NCI-H524 treated with DMSO at 0.1 percent for 48 hours (cell line): ENCODE measurements around the gene EWSR1.

ENCODE experiments used
- DNase-seq: peaks from one replicate; lab custom pipeline; 2025; lab: John Stamatoyannopoulos, UW

The EWSR1 gene

DNA sequence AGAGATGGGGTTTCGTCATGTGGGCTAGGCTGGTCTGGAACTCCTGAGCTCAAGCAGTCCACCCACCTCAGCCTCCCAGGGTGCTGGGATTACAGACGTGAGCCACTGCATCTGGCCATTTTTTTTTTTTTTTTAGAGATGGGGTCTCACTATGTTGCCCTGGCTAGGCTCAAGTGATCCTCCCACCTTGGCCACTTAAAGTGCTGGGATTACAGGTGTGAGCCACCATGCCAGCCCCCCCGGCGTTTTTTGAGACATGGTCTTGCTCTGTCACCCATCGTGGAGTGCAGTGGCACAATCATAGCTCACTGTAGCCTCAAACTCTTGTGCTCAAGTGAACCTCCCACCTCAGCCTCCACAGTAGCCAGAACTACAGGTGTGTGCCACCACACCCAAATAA, 16.8 kb upstream of the EWSR1 start:
- no peak for DNase-seq

GRCh38 chr22:29251981-29252911, 15.8 kb upstream of the EWSR1 start:
- no peak for DNase-seq

DNA sequence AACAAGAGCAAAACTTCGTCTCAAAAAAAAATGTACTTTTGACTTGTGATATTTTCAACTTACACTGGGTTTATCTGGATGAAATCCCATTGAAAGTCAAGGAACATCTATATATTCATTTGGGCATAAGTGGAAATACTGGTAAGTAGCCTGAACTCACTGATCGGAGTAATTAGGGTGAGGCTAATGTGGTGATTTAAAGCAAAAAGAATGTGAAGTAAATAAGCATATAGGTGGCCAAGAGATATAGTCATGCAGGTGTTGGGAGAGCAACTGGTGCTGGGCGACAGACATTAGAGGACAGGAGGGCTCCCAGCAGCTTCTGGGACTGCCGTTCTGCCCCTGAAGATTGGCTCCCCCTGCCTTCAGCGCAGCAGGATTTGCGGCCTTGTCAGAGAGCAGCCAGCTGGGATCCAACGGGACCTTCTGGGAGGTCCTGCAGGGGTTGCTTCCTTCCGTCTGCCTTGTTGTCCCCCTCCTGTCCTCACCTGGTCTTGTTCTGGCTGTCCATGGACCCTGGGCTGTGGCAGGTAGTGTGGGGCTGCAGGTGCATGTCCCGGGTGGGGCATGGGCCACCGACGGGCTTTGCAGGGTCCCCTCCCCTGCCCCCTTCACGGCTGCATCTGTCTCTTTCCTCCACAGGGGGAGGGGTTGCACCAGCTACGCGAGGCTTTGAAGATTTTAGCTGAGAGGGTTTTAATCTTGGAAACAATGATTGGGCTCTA, 14.3 kb upstream of the EWSR1 start:
- no peak for DNase-seq

GRCh38 chr22:29254286-29254660, 13.8 kb upstream of the EWSR1 start:
- DNase-seq = no peak

- DNase-seq = no peak
Measured at GRCh38 chr22:29255064-29255621, 12.9 kb upstream of the EWSR1 start.

DNA sequence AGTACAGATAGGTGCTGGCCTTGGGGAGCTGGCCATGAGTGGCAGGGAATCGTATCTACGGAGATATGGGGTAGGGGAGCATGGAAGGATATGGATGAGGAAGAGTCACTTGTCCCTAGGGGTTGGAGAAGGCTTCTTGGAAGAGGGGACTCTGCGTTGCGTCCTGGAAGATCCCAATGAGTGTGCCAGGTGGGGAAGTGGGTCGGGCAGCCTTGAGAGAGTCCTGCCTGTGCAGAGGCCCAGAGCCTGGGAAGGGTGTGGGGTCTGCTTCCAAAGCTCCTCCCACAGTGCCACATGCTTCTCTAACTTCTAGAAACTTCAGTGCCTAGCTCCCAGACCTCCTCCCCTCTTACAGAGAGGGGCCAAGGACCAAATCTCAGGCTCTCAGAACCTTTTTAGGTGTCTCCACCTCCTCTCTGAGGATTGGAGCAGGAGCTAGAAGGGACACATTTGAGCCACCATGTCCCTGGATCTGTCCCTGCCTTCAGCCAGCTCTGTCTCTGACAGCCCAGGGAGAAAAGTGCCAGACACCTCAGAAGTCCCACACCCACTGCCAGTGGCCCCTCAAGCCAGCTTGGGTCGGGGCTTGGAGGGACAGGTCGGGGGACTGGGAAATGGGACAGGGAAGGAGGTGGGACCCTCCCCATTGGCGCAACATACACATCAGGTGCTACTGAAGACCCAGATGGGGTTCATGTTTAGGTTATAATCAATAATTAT, 11.3 kb upstream of the EWSR1 start:
- no peak for DNase-seq

DNA sequence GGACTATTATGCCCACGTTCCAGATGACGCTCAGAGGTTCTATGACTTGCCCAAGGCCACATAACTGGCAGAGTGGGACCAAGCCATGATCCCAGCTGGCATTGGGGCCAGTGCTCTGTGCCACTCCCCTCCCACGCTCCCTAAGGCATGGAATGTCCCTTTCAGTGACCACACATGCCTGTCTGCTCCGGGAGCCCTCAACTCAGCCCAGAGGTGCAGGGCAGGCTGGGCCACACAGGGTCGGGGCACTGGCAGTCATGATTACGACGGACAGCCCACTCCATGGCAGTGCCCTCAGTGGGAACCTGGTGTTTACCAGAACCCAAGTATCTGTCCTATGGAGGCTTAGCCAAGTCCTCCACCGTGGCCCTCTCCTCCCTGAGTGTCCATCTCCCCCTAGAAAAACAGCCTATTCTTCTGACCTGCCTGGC, 10.3 kb upstream of the EWSR1 start:
- DNase-seq = no peak

GRCh38 chr22:29258407-29259252, 9.4 kb upstream of the EWSR1 start:
- DNase-seq = no peak

DNA sequence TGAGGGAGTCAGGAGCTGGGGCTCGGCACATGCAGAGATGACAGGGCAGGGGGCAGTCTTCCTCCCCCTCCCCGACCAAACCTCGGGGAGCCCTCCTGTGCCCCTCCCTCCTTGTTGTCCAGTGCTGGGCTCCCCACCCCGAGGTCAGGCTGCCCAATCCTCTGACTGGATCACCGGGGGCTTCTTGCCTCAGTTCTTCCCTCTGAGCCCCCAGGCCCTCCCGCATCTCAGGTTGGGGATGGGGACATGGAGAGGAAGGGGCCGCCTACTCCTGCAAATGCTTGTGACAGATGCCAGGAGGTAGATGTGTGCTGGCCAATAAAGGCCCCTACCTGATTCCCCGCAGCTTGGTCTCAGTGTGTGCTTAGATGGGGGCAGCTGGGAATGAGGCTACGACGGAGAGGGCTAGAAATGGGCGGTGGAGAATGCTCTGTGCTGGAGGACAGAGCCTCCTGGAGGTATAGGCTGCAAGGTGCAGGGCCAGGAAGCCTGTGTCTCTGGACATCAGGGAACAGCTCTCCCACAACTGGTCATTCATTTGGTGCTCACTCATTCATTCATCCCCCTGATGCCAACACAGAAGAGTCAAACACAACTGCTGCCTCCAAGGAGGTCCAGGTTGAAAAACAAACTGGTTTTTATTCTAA, 8.7 kb upstream of the EWSR1 start:
- DNase-seq = no peak

DNA sequence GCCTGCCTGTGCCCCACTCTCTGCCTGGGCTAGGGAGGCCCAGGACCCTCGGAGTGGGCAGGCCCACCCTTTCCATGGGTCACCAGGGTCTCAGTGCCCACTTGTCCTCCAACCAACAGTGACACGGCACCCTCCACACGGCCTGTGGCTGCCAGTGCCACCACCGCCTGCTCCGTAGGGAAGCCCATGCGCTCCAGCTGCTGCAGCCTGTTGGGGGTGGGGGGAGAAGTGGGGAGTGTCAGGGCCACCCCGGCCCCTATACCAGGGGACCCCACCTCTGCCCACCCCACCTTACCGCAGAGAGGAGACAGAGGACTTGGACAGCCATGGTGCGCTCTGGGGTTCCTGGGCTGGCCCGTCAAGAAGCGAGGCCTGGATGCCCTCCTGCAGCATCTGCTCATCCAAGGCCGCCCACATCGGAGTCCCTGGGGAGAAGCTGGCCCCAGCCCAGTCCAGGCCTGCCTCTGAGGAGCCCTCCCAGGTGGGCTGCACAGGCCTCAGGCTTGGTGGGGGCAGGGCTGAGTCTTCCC, 8.0 kb upstream of the EWSR1 start:
- no peak for DNase-seq

DNA sequence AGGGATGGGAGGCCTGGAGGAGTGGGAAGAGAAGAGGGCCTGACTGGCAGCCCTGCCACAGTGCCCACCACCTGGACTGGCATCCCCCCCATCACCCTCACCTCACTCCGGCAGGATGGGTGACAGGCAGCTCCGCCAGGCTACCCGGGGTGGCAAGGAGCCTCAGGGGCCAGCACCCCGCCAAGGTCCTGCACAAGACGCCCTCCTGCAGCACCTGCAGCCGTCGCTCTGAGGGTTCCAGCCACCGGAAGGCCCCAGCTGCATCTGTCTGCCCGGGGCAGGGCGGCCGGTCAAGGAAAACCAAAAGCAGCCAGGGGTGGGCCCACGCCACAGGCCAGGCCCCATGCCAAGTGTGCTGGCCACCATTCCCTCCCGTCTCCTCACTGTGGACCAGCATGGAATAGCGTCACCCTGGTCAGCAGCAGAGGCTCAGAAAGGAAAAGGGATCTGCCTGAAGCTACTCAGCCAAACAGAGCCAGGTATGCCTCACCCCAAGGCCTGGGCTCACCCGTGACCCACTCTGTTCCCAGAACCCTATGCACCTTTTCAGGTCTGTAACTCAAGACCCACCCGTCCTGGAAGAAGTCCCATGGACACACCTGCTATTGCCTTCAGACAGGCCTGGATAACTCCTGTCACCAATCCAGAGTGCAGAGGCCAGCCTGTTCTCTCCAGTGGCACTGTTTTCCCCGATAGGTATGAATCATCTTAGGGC, 7.3 kb upstream of the EWSR1 start:
- DNase-seq = no peak

DNA sequence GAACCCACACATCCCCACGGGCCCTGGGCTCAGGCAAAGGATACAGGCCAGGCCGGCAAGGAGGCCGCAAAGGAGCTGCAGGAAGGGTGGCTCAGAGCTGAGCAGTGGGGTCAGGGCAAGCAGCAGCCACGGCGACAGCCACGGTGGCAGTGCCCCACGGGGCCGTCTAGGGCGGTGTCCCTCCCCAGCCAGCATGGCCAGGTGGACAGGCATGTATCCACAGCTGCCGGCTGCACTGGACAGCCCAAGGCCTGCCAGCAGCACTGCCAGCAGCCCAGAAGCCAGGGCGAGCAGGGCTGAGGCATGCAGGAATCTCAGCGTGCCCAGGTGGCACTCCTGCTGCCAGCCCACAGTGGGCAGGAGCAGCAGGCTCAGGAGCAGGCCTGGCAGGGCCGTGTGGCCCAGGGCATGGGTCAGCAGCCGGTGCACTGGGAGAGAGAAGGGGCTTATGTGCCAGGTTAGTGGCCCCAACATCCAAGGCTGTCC, 4.2 kb upstream of the EWSR1 start:
- DNase-seq = no peak

GRCh38 chr22:29265305-29265704, 2.8 kb upstream of the EWSR1 start:
- DNase-seq = no peak

GRCh38 chr22:29265929-29266328, 2.1 kb upstream of the EWSR1 start:
- DNase-seq = no peak

- no peak for DNase-seq
Measured at GRCh38 chr22:29266564-29267461, 1.3 kb upstream of the EWSR1 start.

DNA sequence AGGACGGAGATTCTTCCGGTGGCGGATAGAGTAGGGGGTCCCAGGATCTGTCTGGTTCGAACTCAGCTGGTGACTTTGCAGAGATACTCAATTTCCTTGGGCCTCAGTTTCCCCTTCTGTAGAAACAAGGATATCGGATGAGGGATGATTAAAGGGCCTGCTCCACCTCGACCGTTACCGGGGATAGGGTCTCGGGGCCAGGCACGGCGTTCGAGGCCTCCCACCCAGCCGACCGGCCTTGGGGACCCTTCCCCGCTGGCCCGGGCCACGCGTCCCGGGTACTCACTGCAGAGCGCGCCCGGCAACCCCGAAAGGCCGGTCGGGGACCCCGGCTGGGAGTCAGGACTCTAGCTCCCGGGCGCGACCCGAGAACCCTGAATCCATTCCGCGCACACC, 608 bp upstream of the EWSR1 start:
- no peak for DNase-seq

DNA sequence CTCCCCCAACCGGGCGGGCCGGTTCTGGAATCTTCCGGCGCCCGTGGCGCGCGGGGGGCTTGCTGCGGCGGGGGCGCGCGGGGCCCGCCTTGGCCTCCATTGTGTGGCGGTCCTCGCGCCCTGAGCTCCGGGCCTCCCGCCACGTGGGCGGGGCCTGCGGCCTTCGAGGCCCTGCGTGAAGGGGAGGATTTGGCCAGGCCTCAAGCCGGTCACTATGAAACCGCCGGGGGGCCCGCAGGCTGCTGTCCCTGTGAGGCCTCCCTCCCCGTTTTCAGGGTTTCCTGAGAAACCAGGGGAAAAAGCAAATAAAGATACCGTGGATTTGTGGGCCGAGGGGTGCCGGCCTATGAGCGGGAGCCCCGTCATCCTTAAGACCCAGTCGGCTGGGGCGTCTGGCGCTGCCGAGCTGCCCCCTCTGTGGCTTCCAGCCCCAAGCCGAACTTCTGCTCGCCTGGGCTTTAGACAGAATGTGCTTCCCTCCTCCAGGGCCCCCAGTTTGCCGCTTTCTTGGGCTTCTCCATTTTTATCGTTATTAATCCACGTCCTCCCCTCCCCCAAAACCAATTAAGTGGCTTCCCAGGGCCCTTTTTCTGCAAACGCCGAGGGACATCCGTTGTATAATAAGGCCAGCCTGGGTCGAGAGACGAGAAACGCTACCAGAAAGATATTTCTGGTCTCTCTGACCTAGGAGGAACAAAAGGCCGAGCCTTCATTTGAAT, 602 bp downstream of the EWSR1 start:
- DNase-seq = no peak

DNA sequence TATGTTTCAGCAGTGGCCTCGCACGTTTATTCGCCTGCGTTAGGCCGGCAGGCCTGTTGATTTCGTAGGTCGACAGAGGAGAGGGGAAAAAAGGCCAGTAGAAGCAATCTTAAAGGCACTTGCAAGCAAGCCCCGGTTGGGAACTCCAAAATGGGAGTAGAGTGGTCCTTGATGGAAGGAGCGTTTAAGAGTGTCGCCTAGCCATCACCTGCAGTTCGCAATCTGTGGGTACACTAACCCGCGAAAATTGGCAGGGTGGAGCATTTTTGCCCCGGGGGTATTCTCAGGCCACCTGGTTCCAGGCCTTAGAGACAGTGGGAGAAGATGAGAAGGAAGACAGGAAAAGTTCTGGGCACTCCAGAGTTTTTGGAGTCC, 1.1 kb downstream of the EWSR1 start:
- DNase-seq = no peak
